A549 (cell line): ENCODE data around the gene PDE4D. TPM values are rescaled to one million over a fixed set of nuclear protein-coding genes. Genes with fewer than 3 reads are reported as not detected.

Experiments used
- ATAC-seq, 2 experiments: fragments of 200-7000 bp in 1 of 2; fragments of >200 bp in 1 of 2; cut with Nextera tagmentation in 1 of 2; cut with Tn5 transposase in 1 of 2; 3 replicates each; pipeline versions ENCODE4 v1.8.0 to v1.9.1; 2018 to 2020; ENCODE audit warnings: mild to moderate bottlenecking in 1 of 2, moderate library complexity in 1 of 2
- CTCF ChIA-PET: fragments of 300-600 bp; sonication (Branson Sonifier 250); formaldehyde crosslinking; extraction: SDS; loops from one replicate; lab custom pipeline; 2021; ENCODE audit warnings: antibody characterized with exemption, inconsistent platforms; lab: Yijun Ruan, JAX
- POLR2A ChIA-PET: fragments of 350-600 bp; formaldehyde crosslinking; extraction: SDS; loops from one replicate; lab custom pipeline; 2021; ENCODE audit warnings: antibody characterized with exemption, inconsistent platforms; lab: Yijun Ruan, JAX
- DNase-seq, 2 experiments: peaks; one replicate each; pipeline versions ENCODE4 v3.0.0 to v3.0.0-alpha.2; 2011 to 2016; ENCODE audit warnings: low read depth in 1 of 2, low spot score in 1 of 2
- FAIRE-seq: peaks from 2 replicates; lab custom pipeline; 2011; peaks lifted over from hg19 to GRCh38; lab: Jason Lieb, UNC
- H3K27ac ChIP-seq, 2 experiments: fragments of >200 bp; sonication (Bioruptor Twin); formaldehyde crosslinking; 3 replicates each; pipeline ENCODE4 v1.5.1; 2016 to 2017
- H3K4me1 ChIP-seq: fragments of >200 bp; sonication (Bioruptor Twin); formaldehyde crosslinking; 3 replicates; pipeline ENCODE4 v1.6.1; 2016
- H3K4me2 ChIP-seq: fragments of >200 bp; sonication (Bioruptor Twin); formaldehyde crosslinking; 3 replicates; pipeline ENCODE4 v1.6.1; 2016
- H3K4me3 ChIP-seq: fragments of >200 bp; sonication (Bioruptor Twin); formaldehyde crosslinking; 3 replicates; pipeline ENCODE4 v1.5.1; 2016
- H3K9me3 ChIP-seq: fragments of >200 bp; sonication (Bioruptor Twin); formaldehyde crosslinking; 3 replicates; pipeline ENCODE4 v1.6.1; 2016
- ATOH8 ChIP-seq: fragments of 250-450 bp; sonication (Bioruptor Pico); IDR thresholded peaks from 2 replicates; pipeline ENCODE4 v1.5.0; 2020; ENCODE audit warnings: low read depth, mild to moderate bottlenecking, moderate library complexity
- BCL3 ChIP-seq: fragments of >200 bp; sonication (Bioruptor Twin); formaldehyde crosslinking; IDR thresholded peaks from 3 replicates; pipeline ENCODE4 v1.6.1; 2016
- BHLHE40 ChIP-seq: IDR thresholded peaks from 2 replicates; pipeline ENCODE4 v1.6.1; 2012; ENCODE audit warnings: low read depth, low read length, inconsistent platforms
- CHD2 ChIP-seq: fragments of 150-350 bp; IDR thresholded peaks from 2 replicates; pipeline ENCODE4 v1.6.1; 2014; ENCODE audit warnings: low read length; ENCODE audit not compliant: partially characterized antibody
- CHD4 ChIP-seq: fragments of 200-600 bp; sonication (generic); IDR thresholded peaks from 2 replicates; pipeline ENCODE4 v1.6.1; 2016; ENCODE audit warnings: antibody characterized with exemption, mild to moderate bottlenecking, borderline replicate concordance
- CTCF ChIP-seq: fragments of >200 bp; sonication (Bioruptor Twin); formaldehyde crosslinking; IDR thresholded peaks from 3 replicates; pipeline ENCODE4 v1.5.1; 2016
- E2F6 ChIP-seq: IDR thresholded peaks from 2 replicates; pipeline ENCODE4 v1.6.1; 2012; ENCODE audit warnings: low read depth, borderline replicate concordance
- EHMT2 ChIP-seq: fragments of 200-600 bp; sonication (generic); IDR thresholded peaks from 2 replicates; pipeline ENCODE4 v1.6.1; 2016; ENCODE audit warnings: antibody characterized with exemption, low read depth, mild to moderate bottlenecking, moderate library complexity
- HMGXB4 ChIP-seq: fragments of 250-450 bp; sonication (Bioruptor Pico); IDR thresholded peaks from 2 replicates; pipeline ENCODE4 v1.5.0; 2021; ENCODE audit warnings: mild to moderate bottlenecking, moderate library complexity, borderline replicate concordance
- HOXB5 ChIP-seq: fragments of 250-450 bp; sonication (Bioruptor Pico); IDR thresholded peaks from 2 replicates; pipeline ENCODE4 v1.5.0; 2020; ENCODE audit warnings: mild to moderate bottlenecking, moderate library complexity
- KDM5A ChIP-seq: fragments of 200-600 bp; sonication (generic); IDR thresholded peaks from 2 replicates; pipeline ENCODE4 v1.6.1; 2016; ENCODE audit warnings: antibody characterized with exemption, mild to moderate bottlenecking
- MAFK ChIP-seq: fragments of 450-650 bp; IDR thresholded peaks from 2 replicates; pipeline ENCODE4 v1.6.1; 2014; ENCODE audit not compliant: partially characterized antibody
- MAZ ChIP-seq: fragments of 150-350 bp; IDR thresholded peaks from 2 replicates; pipeline ENCODE4 v1.6.1; 2014; ENCODE audit warnings: antibody characterized with exemption, low read depth, low read length, borderline replicate concordance
- MYC ChIP-seq: IDR thresholded peaks from 2 replicates; pipeline ENCODE4 v1.6.1; 2012; ENCODE audit warnings: mild to moderate bottlenecking, inconsistent platforms, low read length, improper control_type of control experiment, borderline replicate concordance
- RAD21 ChIP-seq, 2 experiments: fragments of >200 bp in 1 of 2; sonication (Bioruptor Twin) in 1 of 2; formaldehyde crosslinking in 1 of 2; IDR thresholded peaks in 1 of 2; conservative IDR thresholded peaks in 1 of 2; 2 replicates in 1 of 2; 3 replicates in 1 of 2; pipeline ENCODE4 v1.6.1; 2012 to 2018; ENCODE audit warnings: inconsistent platforms in 1 of 2
- RARB ChIP-seq: fragments of 250-450 bp; sonication (Bioruptor Pico); IDR thresholded peaks from 2 replicates; pipeline ENCODE4 v1.8.0; 2021; ENCODE audit warnings: mild to moderate bottlenecking, moderate library complexity
- RFX5 ChIP-seq: fragments of 450-650 bp; IDR thresholded peaks from 2 replicates; pipeline ENCODE4 v1.7.1; 2014; ENCODE audit warnings: antibody characterized with exemption, mild to moderate bottlenecking, moderate library complexity
- RNF2 ChIP-seq: fragments of 200-600 bp; sonication (generic); IDR thresholded peaks from 2 replicates; pipeline ENCODE4 v1.6.1; 2016; ENCODE audit warnings: low read depth, mild to moderate bottlenecking, antibody characterized with exemption, moderate library complexity, borderline replicate concordance
- ZC3H11A ChIP-seq: fragments of 450-650 bp; IDR thresholded peaks from 2 replicates; pipeline ENCODE4 v1.6.1; 2014; ENCODE audit warnings: antibody characterized with exemption, mild to moderate bottlenecking
- ZSCAN20 ChIP-seq: fragments of 250-450 bp; sonication (Bioruptor Pico); IDR thresholded peaks from 2 replicates; pipeline ENCODE4 v1.8.0; 2022; ENCODE audit warnings: mild to moderate bottlenecking, moderate library complexity
- WGBS: methylation state at CpG from one replicate; pipeline ENCODE4 v1.1.6; 2017; ENCODE audit errors: missing lambda C conversion rate; 5-methylcytosine and 5-hydroxymethylcytosine counted together
- polyA plus RNA-seq, 4 experiments: library from polyadenylated mRNA; depleted of rRNA in 3 of 4; stranded (reverse); fragments of >200 nt; fragmentation: RNase III in 1 of 4; extraction: RNeasy Plus Mini Kit Qiagen cat#74134 plus additional on column Dnase treatment in 1 of 4; gene quantifications; 2 replicates in 3 of 4; 3 replicates in 1 of 4; pipeline ENCODE4 v1.2.3, GENCODE V29; 2011 to 2017

Gene PDE4D
- polyA plus RNA-seq, 2 of the 4 experiments (the other 2 are of a cell fraction): 74.0 to 213 TPM

- ATAC-seq (no peak), FAIRE-seq (no peak), DNase-seq (no peak)
- Histone ChIP-seq H3K4me2 (peak overlapping the region; percentile 44), H3K4me1 (peaks cover 100% of the 10 kb centered on the region), H3K27ac (peak overlapping the region; percentile 87 to 97), H3K4me3 (no peak overlapping the region), H3K9me3 (no peaks in the 10 kb centered on the region)
- CTCF ChIA-PET: interaction anchor here (0.7 to 1.8 kb wide), 5 partner anchors 15 to 178 kb away, joined by 3 to 4 read pairs (median 3); no protein-coding TSS in a partner anchor
- POLR2A ChIA-PET: interaction anchor here (1.7 kb wide), 1 partner anchor 10 kb away, joined by 8 read pairs; no protein-coding TSS in a partner anchor
- no peak for TF ChIP-seq BHLHE40
- TF ChIP-seq ZC3H11A: no peak
- TF ChIP-seq HMGXB4 (CRISPR knock-in tag): no peak
- TF ChIP-seq RAD21 (conservative IDR thresholded peaks at IDR 0.05 in 1 of 2, IDR thresholded peaks at IDR 0.05 in 1 of 2): no peak
- TF ChIP-seq RARB (CRISPR knock-in tag): no peak
- TF ChIP-seq RNF2: no peak
- no peak for TF ChIP-seq KDM5A
- TF ChIP-seq CHD4: no peak
- no peak for TF ChIP-seq MYC
- TF ChIP-seq EHMT2: no peak
- TF ChIP-seq RFX5: no peak
- no peak for TF ChIP-seq E2F6
- TF ChIP-seq HOXB5 (CRISPR knock-in tag): no peak
- TF ChIP-seq CHD2: no peak
- TF ChIP-seq ATOH8: no peak
- no peak for TF ChIP-seq ZSCAN20 (CRISPR knock-in tag)
- 90% methylated on average over 1 of the region's 1 CpG for WGBS
Observed at GRCh38 chr5:59558501-59558900, 335.0 kb downstream of the PDE4D start.

GRCh38 chr5:59557572-59557971 is 336.0 kb downstream of the PDE4D start:
- Histone ChIP-seq H3K27ac (peak overlapping the region; percentile 87 to 97), H3K4me3 (no peak overlapping the region), H3K9me3 (no peaks in the 10 kb centered on the region), H3K4me2 (peak overlapping the region; percentile 44), H3K4me1 (peaks cover 100% of the 10 kb centered on the region)
- DNase-seq: no peak
- no peak for TF ChIP-seq CTCF
- TF ChIP-seq MAZ: no peak
- no peak for TF ChIP-seq KDM5A
- no peak for TF ChIP-seq BCL3
- TF ChIP-seq MAFK: peak; percentile 56
- CTCF ChIA-PET: interaction anchor here (0.6 to 0.7 kb wide), 3 partner anchors 52 to 142 kb away, joined by 3 read pairs; no protein-coding TSS in a partner anchor
- POLR2A ChIA-PET: no interaction called here
- ATAC-seq: no peak
- peak; percentile 65 for FAIRE-seq
